Prostate gland (tissue), 2 donors: ENCODE measurements around the gene ZCCHC10. TPM values are rescaled to one million over a fixed set of nuclear protein-coding genes. Genes with fewer than 3 reads are reported as not detected.
A peak's percentile ranks its signal among the peaks of the same experiment; 100 is the strongest.

Source experiments
- DNase-seq: peaks from one replicate; pipeline ENCODE4 v3.0.0-alpha.2; 2019; ENCODE audit warnings: low spot score
- H3K27ac ChIP-seq, 2 donors: fragments of 200-600 bp; sonication (generic); 2 replicates each; pipeline ENCODE4 v1.5.1; 2017 to 2019
- H3K27me3 ChIP-seq: fragments of 200-600 bp; sonication (generic); replicated peaks from 2 replicates; pipeline ENCODE4 v1.5.1; 2019; ENCODE audit not compliant: insufficient read depth
- H3K36me3 ChIP-seq, 2 donors: fragments of 200-600 bp; sonication (generic); 1 replicate in 1 of 2; 2 replicates in 1 of 2; pipeline versions ENCODE4 v1.5.1 to v1.8.1; 2017 to 2019
- H3K4me1 ChIP-seq: fragments of 200-600 bp; sonication (generic); replicated peaks from 2 replicates; pipeline ENCODE4 v1.5.1; 2019
- H3K4me3 ChIP-seq, 2 donors: fragments of 200-600 bp; sonication (generic); 2 replicates each; pipeline ENCODE4 v1.5.1; 2017 to 2019
- H3K9me3 ChIP-seq: fragments of 200-600 bp; sonication (generic); 2 replicates; pipeline ENCODE4 v1.5.1; 2017
- CTCF ChIP-seq, 4 experiments: fragments of 200-600 bp in 2 of 4; fragments of 450-650 bp in 2 of 4; sonication (generic) in 2 of 4; IDR thresholded peaks; 1 replicate in 3 of 4; 2 replicates in 1 of 4; pipeline ENCODE4 v1.5.1; 2016 to 2019; ENCODE audit warnings: antibody characterized with exemption in 4 of 4, mild to moderate bottlenecking in 2 of 4, moderate library complexity in 2 of 4
- POLR2A ChIP-seq: fragments of 450-650 bp; IDR thresholded peaks from one replicate; pipeline ENCODE4 v1.6.1; 2016; ENCODE audit warnings: antibody characterized with exemption, mild to moderate bottlenecking
- POLR2AphosphoS5 ChIP-seq: sonication (generic); formaldehyde crosslinking; IDR thresholded peaks from one replicate; pipeline ENCODE4 v1.6.1; 2017; ENCODE audit warnings: antibody characterized with exemption
- WGBS: methylation state at CpG from one replicate; pipeline ENCODE4 v1.1.5; 2018; 5-methylcytosine and 5-hydroxymethylcytosine counted together
- intact Hi-C: fragments of 100-400 bp; cut with DNase I; formaldehyde crosslinking; loops from one replicate; pipeline ENCODE4 v1.14.2; 2022
- total RNA-seq, 2 donors: library from RNA; depleted of rRNA; stranded (reverse); fragments of >200 nt; gene quantifications; one replicate each; pipeline ENCODE4 v1.1.0, GENCODE V29; 2016

ZCCHC10 gene
- total RNA-seq, 2 donors from 2014 or later, result 7.8 to 10.5 TPM

GRCh38 chr5:133065471-133065870 is 39.1 kb upstream of the ZCCHC10 start:
- Histone ChIP-seq H3K36me3 (peaks cover 0 to 2% of the 10 kb centered on the region in 2 donors), H3K27ac (peak overlapping the region; percentile 19 to 31)
- intact Hi-C loops, result no loop called here

GRCh38 chr5:133063965-133064364 is 37.6 kb upstream of the ZCCHC10 start:
- Histone ChIP-seq H3K36me3 (no peaks in the 10 kb centered on the region), H3K27me3 (no peaks in the 10 kb centered on the region), H3K4me3 (no peak overlapping the region), H3K4me1 (no peaks in the 10 kb centered on the region), H3K9me3 (no peaks in the 10 kb centered on the region), H3K27ac (no peak overlapping the region)
- TF ChIP-seq POLR2AphosphoS5 (no peak), CTCF (IDR thresholded peaks at IDR 0.05) (no peak), POLR2A (no peak)
- 79% methylated on average over 10 of the region's 10 CpGs for WGBS
- DNase-seq, result no peak
- intact Hi-C loops, result no loop called here

More at GRCh38 chr5:133065471-133065870, 39.1 kb upstream of the ZCCHC10 start:
- Histone ChIP-seq H3K27me3 (no peaks in the 10 kb centered on the region), H3K4me3 (no peak overlapping the region), H3K9me3 (no peaks in the 10 kb centered on the region), H3K4me1 (no peaks in the 10 kb centered on the region)
- DNase-seq, result no peak
- TF ChIP-seq CTCF (IDR thresholded peaks at IDR 0.05), result no peak
- no peak for TF ChIP-seq POLR2AphosphoS5
- no peak for TF ChIP-seq POLR2A
- 50% methylated on average over 1 of the region's 1 CpG for WGBS

- H3K4me1 ChIP-seq, result no peaks in the 10 kb centered on the region
- no peaks in the 10 kb centered on the region for H3K36me3 ChIP-seq
- H3K27me3 ChIP-seq, result no peaks in the 10 kb centered on the region
- no peak overlapping the region for H3K4me3 ChIP-seq
- H3K9me3 ChIP-seq, result no peaks in the 10 kb centered on the region
- TF ChIP-seq POLR2A, result no peak
- no peak for TF ChIP-seq POLR2AphosphoS5
- intact Hi-C loops, result no loop called here
- 65% methylated on average over 1 of the region's 1 CpG for WGBS
- DNase-seq, result no peak
- no peak overlapping the region for H3K27ac ChIP-seq
Measured at GRCh38 chr5:133062276-133062675, 35.9 kb upstream of the ZCCHC10 start.

GRCh38 chr5:133059621-133060020 is 33.3 kb upstream of the ZCCHC10 start:
- TF ChIP-seq POLR2A (no peak), POLR2AphosphoS5 (no peak), CTCF (IDR thresholded peaks at IDR 0.05) (no peak)
- H3K27ac ChIP-seq, result no peak overlapping the region
- no peak overlapping the region for H3K4me3 ChIP-seq
- DNase-seq, result no peak
- no peaks in the 10 kb centered on the region for H3K27me3 ChIP-seq
- intact Hi-C loops, result loop anchor here (10.0 kb wide), 1 partner anchor 235 kb away; no protein-coding TSS in a partner anchor
- no peaks in the 10 kb centered on the region for H3K9me3 ChIP-seq
- 80% methylated on average over 3 of the region's 3 CpGs for WGBS
- no peaks in the 10 kb centered on the region for H3K36me3 ChIP-seq
- no peaks in the 10 kb centered on the region for H3K4me1 ChIP-seq

GRCh38 chr5:133056891-133057290 is 30.5 kb upstream of the ZCCHC10 start:
- Histone ChIP-seq H3K36me3 (no peaks in the 10 kb centered on the region), H3K27ac (no peak overlapping the region), H3K4me1 (no peaks in the 10 kb centered on the region), H3K9me3 (no peaks in the 10 kb centered on the region), H3K4me3 (no peak overlapping the region), H3K27me3 (no peaks in the 10 kb centered on the region)
- no peak for DNase-seq
- 97% methylated on average over 1 of the region's 1 CpG for WGBS
- intact Hi-C loops, result loop anchor here (10.0 kb wide), 1 partner anchor 232 kb away; no protein-coding TSS in a partner anchor
- TF ChIP-seq CTCF (IDR thresholded peaks at IDR 0.05), result no peak
- no peak for TF ChIP-seq POLR2A
- no peak for TF ChIP-seq POLR2AphosphoS5
